ENCODE results near the gene PUS1. TPM values are rescaled to one million over a fixed set of nuclear protein-coding genes. Genes with fewer than 3 reads are reported as not detected.
A peak's percentile ranks its signal among the peaks of the same experiment; 100 is the strongest.

The PUS1 gene
- total and polyA plus RNA-seq, 2 donors (not counting 1 experiment from before 2014, with no cell fraction given) = 50.1 to 99.5 TPM

DNA sequence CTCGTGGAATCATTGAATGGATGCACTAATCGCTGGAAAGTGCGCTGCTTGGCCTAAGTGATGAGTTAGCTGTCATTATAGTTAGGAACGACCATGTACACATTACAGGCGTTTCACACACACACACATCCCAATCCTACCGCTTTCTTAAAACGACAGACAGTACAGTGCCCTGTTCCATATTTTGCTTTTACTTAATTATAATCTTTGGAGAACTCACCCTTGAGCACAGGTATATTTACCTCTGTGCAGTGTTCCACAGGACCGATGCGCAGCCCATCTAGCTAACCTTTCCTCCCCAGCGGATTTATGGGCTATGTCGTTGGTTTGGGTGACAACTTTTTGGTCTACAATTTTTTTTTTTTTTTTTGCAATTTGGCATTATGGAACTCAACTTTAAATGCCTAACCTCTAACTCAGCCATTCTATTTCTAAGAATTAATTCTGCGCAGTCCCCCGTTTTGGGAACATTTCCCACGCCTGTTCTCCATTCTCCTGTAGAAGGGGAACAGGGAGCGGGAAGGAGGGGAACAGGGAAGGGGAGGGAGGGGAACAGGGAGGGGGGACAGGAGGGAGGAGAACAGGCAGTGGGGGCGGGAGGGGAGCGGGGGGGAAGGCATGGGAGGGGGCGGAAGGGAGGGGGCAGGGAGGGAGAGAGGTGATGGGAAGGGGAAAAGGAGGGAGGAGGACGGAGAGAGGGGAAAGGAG, 35.3 kb upstream of the PUS1 start:
- Histone ChIP-seq H3K9ac (ENCODE audit: low read length) (no peak overlapping the region), H3K9me3 (ENCODE audit: control extremely low read depth in 1 of 3, control insufficient read depth in 2 of 3, insufficient read depth in 1 of 3, low read length in 2 of 3) (peaks cover 0 to 4% (median 0%) of the 10 kb centered on the region in 3 donors), H2AFZ (ENCODE audit: insufficient read depth, low read depth, low read length, poor library complexity, severe bottlenecking) (no peak overlapping the region), H3K79me2 (ENCODE audit: control insufficient read depth, insufficient read depth, low read length) (peaks cover 35% of the 10 kb centered on the region), H3K4me1 (ENCODE audit: control insufficient read depth in 2 of 2, insufficient read depth in 2 of 2, low read length in 2 of 2) (peaks cover 18 to 23% of the 10 kb centered on the region in 2 donors), H3K27me3 (replicated peaks in 1 of 4; ENCODE audit: control extremely low read depth in 1 of 4, control insufficient read depth in 3 of 4, insufficient read depth in 4 of 4, low read length in 3 of 4) (no peaks in the 10 kb centered on the region), H3K27ac (ENCODE audit: low read length in 2 of 2) (no peak overlapping the region), H4K20me1 (ENCODE audit: control insufficient read depth, insufficient read depth, low read length, poor library complexity, severe bottlenecking) (peaks cover 27% of the 10 kb centered on the region), H3K4me2 (replicated peaks; ENCODE audit: low read depth, low read length, poor library complexity, severe bottlenecking) (peak overlapping the region; percentile 98), H3K4me3 (ENCODE audit: control extremely low read depth in 1 of 5, extremely low read depth in 1 of 5, insufficient read depth in 1 of 5, low read depth in 2 of 5, low read length in 4 of 5) (no peak overlapping the region), H3K36me3 (replicated peaks in 1 of 2; ENCODE audit: control extremely low read depth in 1 of 2, control insufficient read depth in 1 of 2, extremely low read depth in 1 of 2, insufficient read depth in 2 of 2, low read length in 1 of 2) (peaks cover 2 to 8% of the 10 kb centered on the region in 2 experiments)
- Mint-ChIP-seq H3K27ac (no peak overlapping the region), H3K9me3 (ENCODE audit: insufficient read depth) (no peaks in the 10 kb centered on the region), H3K4me1 (peaks cover 21% of the 10 kb centered on the region), H3K4me3 (peak overlapping the region; percentile 71), H3K27me3 (peaks cover 7% of the 10 kb centered on the region)
- TF ChIP-seq, protein P1, sequence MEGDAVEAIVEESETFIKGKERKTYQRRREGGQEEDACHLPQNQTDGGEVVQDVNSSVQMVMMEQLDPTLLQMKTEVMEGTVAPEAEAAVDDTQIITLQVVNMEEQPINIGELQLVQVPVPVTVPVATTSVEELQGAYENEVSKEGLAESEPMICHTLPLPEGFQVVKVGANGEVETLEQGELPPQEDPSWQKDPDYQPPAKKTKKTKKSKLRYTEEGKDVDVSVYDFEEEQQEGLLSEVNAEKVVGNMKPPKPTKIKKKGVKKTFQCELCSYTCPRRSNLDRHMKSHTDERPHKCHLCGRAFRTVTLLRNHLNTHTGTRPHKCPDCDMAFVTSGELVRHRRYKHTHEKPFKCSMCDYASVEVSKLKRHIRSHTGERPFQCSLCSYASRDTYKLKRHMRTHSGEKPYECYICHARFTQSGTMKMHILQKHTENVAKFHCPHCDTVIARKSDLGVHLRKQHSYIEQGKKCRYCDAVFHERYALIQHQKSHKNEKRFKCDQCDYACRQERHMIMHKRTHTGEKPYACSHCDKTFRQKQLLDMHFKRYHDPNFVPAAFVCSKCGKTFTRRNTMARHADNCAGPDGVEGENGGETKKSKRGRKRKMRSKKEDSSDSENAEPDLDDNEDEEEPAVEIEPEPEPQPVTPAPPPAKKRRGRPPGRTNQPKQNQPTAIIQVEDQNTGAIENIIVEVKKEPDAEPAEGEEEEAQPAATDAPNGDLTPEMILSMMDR (IDR thresholded peaks at IDR 0.05) = no peak
- no peak for TF ChIP-seq EZH2 (IDR thresholded peaks at IDR 0.05; ENCODE audit: borderline replicate concordance, insufficient read depth, low read depth, low read length, poor library complexity, severe bottlenecking)
- POLR2A ChIA-PET = no interaction called here
- ATAC-seq (ENCODE audit: low read depth) (no peak), DNase-seq (no peak)
- intact Hi-C loops (cut with micrococcal nuclease) = loop anchor here (1.0 to 10.0 kb wide), 3 partner anchors 36 to 129 kb away; partner anchors contain the start of genes EP400 and PUS1
- WGBS (ENCODE audit: insufficient coverage) = 100% methylated on average over 1 of the region's 19 CpGs
- CTCF ChIA-PET = no interaction called here

DNA sequence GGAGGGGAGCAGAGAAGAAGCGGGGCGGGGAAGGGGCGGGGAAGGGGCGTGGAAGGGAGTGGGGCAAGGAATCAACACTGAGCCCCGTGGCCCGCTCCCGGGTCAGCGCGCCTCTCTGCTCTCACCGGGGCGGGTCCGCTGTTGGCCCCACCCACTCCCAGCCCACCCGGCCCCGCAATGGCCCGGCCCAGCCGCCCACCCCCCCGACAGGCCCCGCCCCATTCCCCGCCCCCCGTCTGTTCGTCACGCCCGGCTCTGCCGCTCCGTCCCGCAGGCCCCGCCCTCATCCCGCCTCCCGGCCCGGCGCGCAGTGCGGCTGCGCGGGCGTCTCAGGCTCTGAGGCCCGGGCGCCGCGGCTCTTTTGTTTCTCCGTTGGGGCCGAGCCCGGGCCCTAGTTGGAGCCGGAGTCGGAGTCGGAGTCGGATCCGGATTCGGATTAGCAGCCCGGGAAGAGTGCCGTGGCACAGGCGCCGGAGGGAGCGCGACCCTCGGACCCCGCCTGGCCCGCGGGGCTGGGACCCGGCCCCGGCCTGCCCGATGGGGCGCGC, 34.7 kb upstream of the PUS1 start, which contains the start of gene ULK1:
ULK1 (plus strand) TSS at position 310 of the 548 bp plus-strand sequence. CDS start 380 bp downstream, outside the sequence.
- H3K4me2 ChIP-seq (replicated peaks; ENCODE audit: low read depth, low read length, poor library complexity, severe bottlenecking) = peak within 1 kb of the TSS; percentile 98
- Mint-ChIP-seq H3K4me1 (peaks cover 21% of the 10 kb centered on the region), H3K27me3 (peaks cover 4% of the 10 kb centered on the region), H3K4me3 (peak within 1 kb of the TSS; percentile 91), H3K9me3 (ENCODE audit: insufficient read depth) (no peaks in the 10 kb centered on the region), H3K27ac (peak within 1 kb of the TSS; percentile 88)
- TF ChIP-seq, protein P1 (IDR thresholded peaks at IDR 0.05) = no peak
- TF ChIP-seq EZH2 (IDR thresholded peaks at IDR 0.05; ENCODE audit: borderline replicate concordance, insufficient read depth, low read depth, low read length, poor library complexity, severe bottlenecking) = no peak
- intact Hi-C loops (cut with micrococcal nuclease) = loop anchor here (1.0 to 10.0 kb wide), 3 partner anchors 35 to 130 kb away; partner anchors contain the start of genes EP400 and PUS1
- H3K27me3 ChIP-seq (replicated peaks in 1 of 4; ENCODE audit: control extremely low read depth in 1 of 4, control insufficient read depth in 3 of 4, insufficient read depth in 4 of 4, low read length in 3 of 4) = no peaks in the 10 kb centered on the region
- peak within 1 kb of the TSS; percentile 6 to 69 for H3K27ac ChIP-seq (ENCODE audit: low read length in 2 of 2)
- under 1% methylated on average over 47 of the region's 64 CpGs for WGBS (ENCODE audit: insufficient coverage)
- peak within 1 kb of the TSS; percentile 49 to 74 (median 59) for H3K4me3 ChIP-seq (ENCODE audit: control extremely low read depth in 1 of 5, extremely low read depth in 1 of 5, insufficient read depth in 1 of 5, low read depth in 2 of 5, low read length in 4 of 5)
- DNase-seq (peak; percentile 91), ATAC-seq (ENCODE audit: low read depth) (peak; percentile 80)
- peak within 1 kb of the TSS; percentile 72 for H3K9ac ChIP-seq (ENCODE audit: low read length)
- peaks cover 29% of the 10 kb centered on the region for H4K20me1 ChIP-seq (ENCODE audit: control insufficient read depth, insufficient read depth, low read length, poor library complexity, severe bottlenecking)
- POLR2A ChIA-PET = no interaction called here
- CTCF ChIA-PET = no interaction called here
- H2AFZ ChIP-seq (ENCODE audit: insufficient read depth, low read depth, low read length, poor library complexity, severe bottlenecking) = peak within 1 kb of the TSS; percentile 73
- peaks cover 39% of the 10 kb centered on the region for H3K79me2 ChIP-seq (ENCODE audit: control insufficient read depth, insufficient read depth, low read length)
- H3K9me3 ChIP-seq (ENCODE audit: control extremely low read depth in 1 of 3, control insufficient read depth in 2 of 3, insufficient read depth in 1 of 3, low read length in 2 of 3) = peaks cover 0 to 4% (median 0%) of the 10 kb centered on the region in 3 donors
- H3K4me1 ChIP-seq (ENCODE audit: control insufficient read depth in 2 of 2, insufficient read depth in 2 of 2, low read length in 2 of 2) = peaks cover 18 to 23% of the 10 kb centered on the region in 2 donors
- peaks cover 2 to 8% of the 10 kb centered on the region in 2 experiments for H3K36me3 ChIP-seq (replicated peaks in 1 of 2; ENCODE audit: control extremely low read depth in 1 of 2, control insufficient read depth in 1 of 2, extremely low read depth in 1 of 2, insufficient read depth in 2 of 2, low read length in 1 of 2)
